ENCODE measurements around the gene GLT1D1.

Gene GLT1D1

GRCh38 chr12:128973883-128974681 is 120.8 kb downstream of the GLT1D1 start:
- Histone ChIP-seq H2AFZ (ENCODE audit: low read depth, low read length) (no peak overlapping the region), H3K4me1 (ENCODE audit: insufficient read depth, low read length) (peaks cover 15% of the 10 kb centered on the region), H3K27me3 (ENCODE audit: insufficient read depth, low read length) (no peaks in the 10 kb centered on the region), H3K4me3 (ENCODE audit: low read length) (no peak overlapping the region), H3K36me3 (ENCODE audit: insufficient read depth, low read length) (no peaks in the 10 kb centered on the region), H3K9me3 (ENCODE audit: low read length) (no peaks in the 10 kb centered on the region)

DNA sequence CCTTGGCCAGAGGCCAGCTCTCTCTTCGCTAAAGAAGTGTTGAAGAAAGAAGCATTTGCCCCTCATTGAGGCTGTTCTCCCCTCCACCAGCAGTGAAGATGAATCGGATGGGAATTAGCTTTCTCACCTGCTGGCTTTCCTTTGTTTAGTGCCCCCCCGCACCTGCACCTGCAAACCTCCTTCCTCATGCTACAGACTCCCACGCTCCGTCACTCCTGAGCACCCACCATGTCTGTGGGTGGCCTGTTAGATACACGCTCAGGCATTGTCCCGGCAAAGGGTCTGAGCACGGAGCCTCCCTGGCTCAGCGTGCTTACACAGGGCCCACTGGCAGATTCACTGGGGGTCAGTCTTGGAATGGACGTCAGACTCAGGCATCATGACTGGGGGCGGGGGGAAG is 121.6 kb downstream of the GLT1D1 start:
- Histone ChIP-seq H3K27me3 (ENCODE audit: insufficient read depth, low read length) (no peaks in the 10 kb centered on the region), H2AFZ (ENCODE audit: low read depth, low read length) (no peak overlapping the region), H3K9me3 (ENCODE audit: low read length) (no peaks in the 10 kb centered on the region), H3K4me1 (ENCODE audit: insufficient read depth, low read length) (peaks cover 10% of the 10 kb centered on the region), H3K4me3 (ENCODE audit: low read length) (no peak overlapping the region), H3K36me3 (ENCODE audit: insufficient read depth, low read length) (no peaks in the 10 kb centered on the region)

- H3K4me1 ChIP-seq (ENCODE audit: insufficient read depth, low read length), result peaks cover 6% of the 10 kb centered on the region
- no peaks in the 10 kb centered on the region for H3K27me3 ChIP-seq (ENCODE audit: insufficient read depth, low read length)
- no peak overlapping the region for H2AFZ ChIP-seq (ENCODE audit: low read depth, low read length)
- H3K36me3 ChIP-seq (ENCODE audit: insufficient read depth, low read length), result no peaks in the 10 kb centered on the region
- H3K4me3 ChIP-seq (ENCODE audit: low read length), result no peak overlapping the region
- H3K9me3 ChIP-seq (ENCODE audit: low read length), result no peaks in the 10 kb centered on the region
These were observed 123.0 kb downstream of the GLT1D1 start for GRCh38 chr12:128976120-128976738.

GRCh38 chr12:128977441-128977840 is 124.2 kb downstream of the GLT1D1 start:
- no peaks in the 10 kb centered on the region for H3K9me3 ChIP-seq (ENCODE audit: low read length)
- H3K4me1 ChIP-seq (ENCODE audit: insufficient read depth, low read length), result peaks cover 5% of the 10 kb centered on the region
- H2AFZ ChIP-seq (ENCODE audit: low read depth, low read length), result no peak overlapping the region
- H3K4me3 ChIP-seq (ENCODE audit: low read length), result no peak overlapping the region
- H3K27me3 ChIP-seq (ENCODE audit: insufficient read depth, low read length), result no peaks in the 10 kb centered on the region
- H3K36me3 ChIP-seq (ENCODE audit: insufficient read depth, low read length), result no peaks in the 10 kb centered on the region

DNA sequence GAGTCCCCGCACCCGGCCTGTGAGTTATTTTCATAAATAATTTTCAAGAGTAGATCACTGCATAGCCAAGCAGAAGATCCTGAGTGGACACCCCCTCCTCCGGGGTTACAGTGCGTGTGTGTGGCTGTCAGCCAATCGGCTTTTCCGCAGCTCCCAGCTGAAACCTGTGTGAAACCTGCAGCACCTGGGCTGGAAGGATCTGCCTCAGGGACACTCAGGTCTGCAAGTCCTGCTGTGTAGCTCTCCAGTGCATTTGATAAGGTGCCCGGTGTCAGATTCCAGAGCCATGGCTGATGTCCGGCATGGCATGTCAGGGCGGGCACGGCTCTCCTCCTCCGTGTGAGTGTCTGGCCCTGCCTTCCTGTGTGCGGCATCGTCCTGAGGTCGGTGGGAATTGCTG is 124.8 kb downstream of the GLT1D1 start:
- H2AFZ ChIP-seq (ENCODE audit: low read depth, low read length), result no peak overlapping the region
- no peaks in the 10 kb centered on the region for H3K9me3 ChIP-seq (ENCODE audit: low read length)
- no peak overlapping the region for H3K4me3 ChIP-seq (ENCODE audit: low read length)

GRCh38 chr12:128980623-128981022 is 127.3 kb downstream of the GLT1D1 start:
- Histone ChIP-seq H3K4me3 (ENCODE audit: low read length) (no peak overlapping the region), H3K4me1 (ENCODE audit: insufficient read depth, low read length) (peaks cover 5% of the 10 kb centered on the region), H3K27me3 (ENCODE audit: insufficient read depth, low read length) (no peaks in the 10 kb centered on the region), H3K9me3 (ENCODE audit: low read length) (no peaks in the 10 kb centered on the region), H3K36me3 (ENCODE audit: insufficient read depth, low read length) (no peaks in the 10 kb centered on the region), H2AFZ (ENCODE audit: low read depth, low read length) (no peak overlapping the region)

More for the DNA sequence above, 124.8 kb downstream of the GLT1D1 start:
- peaks cover 5% of the 10 kb centered on the region for H3K4me1 ChIP-seq (ENCODE audit: insufficient read depth, low read length)
- no peaks in the 10 kb centered on the region for H3K36me3 ChIP-seq (ENCODE audit: insufficient read depth, low read length)
- H3K27me3 ChIP-seq (ENCODE audit: insufficient read depth, low read length), result no peaks in the 10 kb centered on the region

- peaks cover 5% of the 10 kb centered on the region for H3K4me1 ChIP-seq (ENCODE audit: insufficient read depth, low read length)
- H3K36me3 ChIP-seq (ENCODE audit: insufficient read depth, low read length), result no peaks in the 10 kb centered on the region
These were observed 128.8 kb downstream of the GLT1D1 start for GRCh38 chr12:128981971-128982533.

DNA sequence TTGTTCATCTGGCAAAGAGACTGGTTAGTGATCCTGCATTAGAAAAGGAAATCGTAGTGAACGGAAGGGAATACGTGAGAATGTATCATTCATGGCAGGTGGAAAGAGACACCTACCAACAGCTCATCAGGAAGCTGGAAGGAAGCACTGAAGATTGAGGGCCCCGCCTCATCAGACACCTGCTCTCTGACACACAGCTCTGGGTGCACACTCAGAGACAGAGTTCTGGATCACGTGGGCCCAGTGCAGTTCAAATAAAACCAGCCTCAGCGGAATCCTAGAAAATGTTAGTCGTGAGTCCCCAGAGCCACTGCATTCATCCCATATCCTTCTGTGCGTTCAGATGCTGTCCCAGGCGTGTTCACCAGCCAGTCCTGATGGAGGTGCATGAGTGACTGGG is 129.7 kb downstream of the GLT1D1 start:
- Histone ChIP-seq H3K4me3 (ENCODE audit: low read length) (no peak overlapping the region), H3K4me1 (ENCODE audit: insufficient read depth, low read length) (peaks cover 5% of the 10 kb centered on the region), H2AFZ (ENCODE audit: low read depth, low read length) (no peak overlapping the region), H3K27me3 (ENCODE audit: insufficient read depth, low read length) (no peaks in the 10 kb centered on the region), H3K36me3 (ENCODE audit: insufficient read depth, low read length) (no peaks in the 10 kb centered on the region), H3K9me3 (ENCODE audit: low read length) (no peaks in the 10 kb centered on the region)

More at GRCh38 chr12:128981971-128982533, 128.8 kb downstream of the GLT1D1 start:
- Histone ChIP-seq H3K9me3 (ENCODE audit: low read length) (no peaks in the 10 kb centered on the region), H3K4me3 (ENCODE audit: low read length) (no peak overlapping the region), H3K27me3 (ENCODE audit: insufficient read depth, low read length) (no peaks in the 10 kb centered on the region), H2AFZ (ENCODE audit: low read depth, low read length) (no peak overlapping the region)

GRCh38 chr12:128983371-128983770 is 130.1 kb downstream of the GLT1D1 start:
- H2AFZ ChIP-seq (ENCODE audit: low read depth, low read length), result no peak overlapping the region
- no peaks in the 10 kb centered on the region for H3K9me3 ChIP-seq (ENCODE audit: low read length)
- H3K4me1 ChIP-seq (ENCODE audit: insufficient read depth, low read length), result peaks cover 5% of the 10 kb centered on the region
- no peaks in the 10 kb centered on the region for H3K27me3 ChIP-seq (ENCODE audit: insufficient read depth, low read length)
- H3K36me3 ChIP-seq (ENCODE audit: insufficient read depth, low read length), result no peaks in the 10 kb centered on the region
- H3K4me3 ChIP-seq (ENCODE audit: low read length), result no peak overlapping the region

DNA sequence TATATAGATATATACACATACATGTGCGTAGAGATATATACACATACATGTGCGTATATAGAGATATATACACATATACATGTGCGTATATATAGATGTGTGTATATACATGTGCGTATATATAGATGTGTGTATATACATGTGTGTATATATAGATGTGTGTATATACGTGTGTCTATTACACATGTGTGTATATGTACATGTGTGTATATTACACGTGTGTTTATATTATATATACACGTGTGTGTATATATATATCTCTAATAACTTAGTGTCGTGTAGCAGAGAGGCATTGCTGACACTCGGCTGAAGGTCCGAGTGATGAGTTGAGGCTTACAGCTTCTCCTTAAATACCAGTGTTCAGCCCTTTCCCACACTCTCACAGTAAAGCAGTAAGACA is 133.7 kb downstream of the GLT1D1 start:
- no peak overlapping the region for H3K4me3 ChIP-seq (ENCODE audit: low read length)
- H3K9me3 ChIP-seq (ENCODE audit: low read length), result no peaks in the 10 kb centered on the region
- no peaks in the 10 kb centered on the region for H3K36me3 ChIP-seq (ENCODE audit: insufficient read depth, low read length)
- H3K4me1 ChIP-seq (ENCODE audit: insufficient read depth, low read length), result no peaks in the 10 kb centered on the region
- no peak overlapping the region for H2AFZ ChIP-seq (ENCODE audit: low read depth, low read length)
- no peaks in the 10 kb centered on the region for H3K27me3 ChIP-seq (ENCODE audit: insufficient read depth, low read length)

DNA sequence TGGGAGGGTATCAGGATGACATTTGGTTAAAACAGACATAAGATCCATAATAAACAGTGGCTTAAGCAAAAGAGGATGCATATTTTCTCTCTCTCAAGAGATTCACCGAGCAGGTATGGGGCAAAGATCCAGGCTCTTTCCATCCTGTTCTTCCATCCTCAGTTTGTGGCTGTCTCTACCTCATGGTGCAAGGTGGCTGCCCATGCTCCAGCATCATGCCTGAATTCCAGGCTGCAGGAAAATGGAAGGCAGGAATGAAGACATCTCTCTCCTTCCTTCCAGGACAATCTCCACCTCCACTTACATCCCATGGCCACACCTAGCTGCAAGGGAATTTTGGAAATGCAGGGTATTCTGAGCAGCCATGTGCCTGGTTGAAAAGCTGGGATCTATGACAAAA is 136.0 kb downstream of the GLT1D1 start:
- H3K27me3 ChIP-seq (ENCODE audit: insufficient read depth, low read length), result no peaks in the 10 kb centered on the region
- H3K9me3 ChIP-seq (ENCODE audit: low read length), result peaks cover 1% of the 10 kb centered on the region
- H3K4me3 ChIP-seq (ENCODE audit: low read length), result no peak overlapping the region
- no peak overlapping the region for H2AFZ ChIP-seq (ENCODE audit: low read depth, low read length)
- no peaks in the 10 kb centered on the region for H3K4me1 ChIP-seq (ENCODE audit: insufficient read depth, low read length)
- no peaks in the 10 kb centered on the region for H3K36me3 ChIP-seq (ENCODE audit: insufficient read depth, low read length)

DNA sequence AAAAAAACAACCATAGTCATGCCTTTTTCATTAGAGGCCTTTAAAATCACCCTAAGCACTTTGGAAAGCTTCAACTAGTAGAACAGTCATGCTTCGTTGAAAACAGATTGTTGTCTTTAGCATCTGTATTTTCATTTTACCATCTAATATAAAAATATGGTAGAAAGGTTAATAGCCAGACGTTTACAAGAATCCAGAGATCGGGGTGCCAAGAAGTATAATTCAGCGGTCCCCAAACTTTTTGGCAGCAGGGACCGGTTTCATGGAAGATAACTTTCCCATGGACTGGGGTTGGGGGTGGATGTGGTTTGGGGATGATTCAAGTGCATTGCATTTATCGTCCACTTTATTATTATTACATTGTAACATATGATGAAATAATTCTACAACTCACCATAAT is 138.4 kb downstream of the GLT1D1 start:
- H3K4me3 ChIP-seq (ENCODE audit: low read length), result no peak overlapping the region
- peaks cover 1% of the 10 kb centered on the region for H3K9me3 ChIP-seq (ENCODE audit: low read length)
- no peaks in the 10 kb centered on the region for H3K27me3 ChIP-seq (ENCODE audit: insufficient read depth, low read length)
- H3K4me1 ChIP-seq (ENCODE audit: insufficient read depth, low read length), result peaks cover 6% of the 10 kb centered on the region
- no peaks in the 10 kb centered on the region for H3K36me3 ChIP-seq (ENCODE audit: insufficient read depth, low read length)
- H2AFZ ChIP-seq (ENCODE audit: low read depth, low read length), result no peak overlapping the region

DNA sequence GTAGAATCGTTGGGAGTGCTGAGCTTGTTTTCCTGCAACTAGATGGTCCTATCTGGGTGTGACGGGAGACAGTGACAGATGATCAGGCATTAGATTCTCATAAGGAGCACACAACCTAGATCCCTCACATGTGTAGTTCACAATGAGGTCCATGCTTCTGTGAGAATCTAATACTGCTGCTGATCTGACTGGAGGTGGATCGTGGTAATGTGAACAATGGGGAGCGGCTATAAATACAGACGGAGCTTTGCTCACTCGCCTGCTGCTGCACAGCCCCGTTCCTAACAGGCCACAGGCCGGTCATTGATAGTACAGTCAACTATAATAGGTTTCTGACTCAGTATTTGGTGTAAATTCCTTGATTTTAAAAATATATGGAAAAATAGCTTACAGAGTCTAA is 138.8 kb downstream of the GLT1D1 start:
- H2AFZ ChIP-seq (ENCODE audit: low read depth, low read length), result no peak overlapping the region

More for the DNA sequence above, 138.8 kb downstream of the GLT1D1 start:
- no peaks in the 10 kb centered on the region for H3K36me3 ChIP-seq (ENCODE audit: insufficient read depth, low read length)
- peaks cover 10% of the 10 kb centered on the region for H3K4me1 ChIP-seq (ENCODE audit: insufficient read depth, low read length)
- no peak overlapping the region for H3K4me3 ChIP-seq (ENCODE audit: low read length)
- H3K9me3 ChIP-seq (ENCODE audit: low read length), result peaks cover 1% of the 10 kb centered on the region
- no peaks in the 10 kb centered on the region for H3K27me3 ChIP-seq (ENCODE audit: insufficient read depth, low read length)

All from neuron (in vitro differentiated cells).